Transverse colon (tissue), 4 donors: Measurements from ENCODE around the gene MYL12A. TPM values are rescaled to one million over a fixed set of nuclear protein-coding genes. Genes with fewer than 3 reads are reported as not detected.

Source experiments
- DNase-seq: peaks from one replicate; pipeline ENCODE4 v3.0.0-alpha.2; 2019
- H3K27ac ChIP-seq, 4 donors: fragments of 200-600 bp; sonication (generic); 2 replicates each; pipeline ENCODE4 v1.5.1; 2016 to 2018; ENCODE audit warnings: inconsistent platforms in 4 of 4
- H3K27me3 ChIP-seq: fragments of 200-600 bp; sonication (generic); 2 replicates; pipeline ENCODE4 v1.5.1; 2017; ENCODE audit warnings: inconsistent platforms
- H3K36me3 ChIP-seq, 4 donors: fragments of 200-600 bp; sonication (generic); 2 replicates each; pipeline ENCODE4 v1.5.1; 2017 to 2019; ENCODE audit warnings: inconsistent platforms in 4 of 4
- H3K4me1 ChIP-seq, 4 donors: fragments of 200-600 bp; sonication (generic); 2 replicates each; pipeline ENCODE4 v1.5.1; 2017 to 2020; ENCODE audit warnings: inconsistent platforms in 4 of 4
- H3K4me3 ChIP-seq, 4 donors: fragments of 200-600 bp; sonication (generic); 1 replicate in 1 of 4; 2 replicates in 3 of 4; pipeline versions ENCODE4 v1.5.1 to v1.6.1; 2017 to 2019; ENCODE audit warnings: inconsistent platforms in 4 of 4
- H3K9me3 ChIP-seq, 2 donors: fragments of 200-600 bp; sonication (generic); 2 replicates each; pipeline ENCODE4 v1.5.1; 2017 to 2019; ENCODE audit warnings: inconsistent platforms in 2 of 2
- EP300 ChIP-seq: sonication (generic); formaldehyde crosslinking; IDR thresholded peaks from one replicate; pipeline ENCODE4 v1.6.1; 2017; ENCODE audit warnings: antibody characterized with exemption, low read depth
- POLR2A ChIP-seq: fragments of 450-650 bp; IDR thresholded peaks from one replicate; pipeline ENCODE4 v1.6.1; 2016; ENCODE audit warnings: antibody characterized with exemption, mild to moderate bottlenecking, moderate library complexity
- POLR2AphosphoS5 ChIP-seq, 3 donors: sonication (generic); formaldehyde crosslinking; IDR thresholded peaks; one replicate each; pipeline ENCODE4 v1.6.1; 2016; ENCODE audit warnings: antibody characterized with exemption in 3 of 3
- WGBS, 2 donors: methylation state at CpG; one replicate each; pipeline ENCODE4 v1.1.5; 2018; ENCODE audit warnings: low coverage in 1 of 2; 5-methylcytosine and 5-hydroxymethylcytosine counted together
- in situ Hi-C, 4 donors: fragments of 200-750 bp; cut with MboI; loops; one replicate each; pipeline versions ENCODE4 v1.15.0 to v1.15.1; 2017; ENCODE audit warnings: low sequenced_read_pairs in 3 of 4, low pct_ligation_motif_present in 1 of 4, low pct_unique_long_range_greater_than_20kb in 1 of 4
- intact Hi-C: fragments of 100-400 bp; cut with DNase I; formaldehyde crosslinking; loops from one replicate; pipeline ENCODE4 v1.15.1; 2023; ENCODE audit warnings: low total_unique reads
- total RNA-seq, 4 donors: library from RNA; depleted of rRNA; stranded (reverse); fragments of >200 nt; gene quantifications; one replicate each; pipeline ENCODE4 v1.1.0, GENCODE V29; 2016
- TF ChIP-seq, protein P1 (sequence below), 5 experiments: fragments of 200-600 bp in 3 of 5; fragments of 450-650 bp in 2 of 5; sonication (generic) in 3 of 5; IDR thresholded peaks; 1 replicate in 2 of 5; 2 replicates in 3 of 5; pipeline ENCODE4 v1.5.1; 2016 to 2017; ENCODE audit warnings: antibody characterized with exemption in 5 of 5, inconsistent platforms in 3 of 5, mild to moderate bottlenecking in 2 of 5, moderate library complexity in 1 of 5

MYL12A gene
- total RNA-seq, 4 donors from 2014 or later: 257 to 511 (median 338) TPM

DNA sequence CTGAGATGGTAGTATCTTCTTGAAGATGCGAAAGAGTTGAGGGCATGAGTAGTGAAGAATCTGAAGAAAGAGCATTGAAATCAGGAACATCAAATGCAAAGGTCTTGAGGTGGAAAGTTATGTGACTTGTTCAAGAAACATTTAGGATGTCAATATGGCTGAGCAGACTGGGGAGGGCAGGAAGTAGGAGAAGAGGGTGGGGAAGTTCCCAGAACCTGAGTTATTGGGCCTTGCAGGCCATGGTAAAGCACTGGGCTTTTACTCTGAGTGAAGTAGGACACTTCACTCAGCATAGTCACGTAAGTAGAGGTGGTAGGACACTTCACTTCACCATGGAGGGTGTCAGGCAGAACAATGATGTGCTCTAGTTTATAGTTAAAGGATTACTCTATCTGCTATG, 11.8 kb upstream of the MYL12A start:
- H3K4me3 ChIP-seq: no peak overlapping the region
- H3K4me1 ChIP-seq: peaks cover 0 to 17% (median 0%) of the 10 kb centered on the region in 4 donors
- WGBS, 2 donors: 90 to 100% methylated on average over 2 of the region's 2 CpGs
- no peaks in the 10 kb centered on the region for H3K9me3 ChIP-seq
- intact Hi-C loops: no loop called here
- in situ Hi-C loops: loop anchor here in 3 of 4 donors (10.0 to 25.0 kb wide), 4 partner anchors 81 to 474 kb away; no protein-coding TSS in a partner anchor
- no peak overlapping the region for H3K27ac ChIP-seq
- no peaks in the 10 kb centered on the region for H3K36me3 ChIP-seq
- no peaks in the 10 kb centered on the region for H3K27me3 ChIP-seq
- DNase-seq: no peak
- TF ChIP-seq EP300 (no peak), POLR2AphosphoS5 (IDR thresholded peaks at IDR 0.05) (no peak), POLR2A (no peak)
- TF ChIP-seq, protein P1, sequence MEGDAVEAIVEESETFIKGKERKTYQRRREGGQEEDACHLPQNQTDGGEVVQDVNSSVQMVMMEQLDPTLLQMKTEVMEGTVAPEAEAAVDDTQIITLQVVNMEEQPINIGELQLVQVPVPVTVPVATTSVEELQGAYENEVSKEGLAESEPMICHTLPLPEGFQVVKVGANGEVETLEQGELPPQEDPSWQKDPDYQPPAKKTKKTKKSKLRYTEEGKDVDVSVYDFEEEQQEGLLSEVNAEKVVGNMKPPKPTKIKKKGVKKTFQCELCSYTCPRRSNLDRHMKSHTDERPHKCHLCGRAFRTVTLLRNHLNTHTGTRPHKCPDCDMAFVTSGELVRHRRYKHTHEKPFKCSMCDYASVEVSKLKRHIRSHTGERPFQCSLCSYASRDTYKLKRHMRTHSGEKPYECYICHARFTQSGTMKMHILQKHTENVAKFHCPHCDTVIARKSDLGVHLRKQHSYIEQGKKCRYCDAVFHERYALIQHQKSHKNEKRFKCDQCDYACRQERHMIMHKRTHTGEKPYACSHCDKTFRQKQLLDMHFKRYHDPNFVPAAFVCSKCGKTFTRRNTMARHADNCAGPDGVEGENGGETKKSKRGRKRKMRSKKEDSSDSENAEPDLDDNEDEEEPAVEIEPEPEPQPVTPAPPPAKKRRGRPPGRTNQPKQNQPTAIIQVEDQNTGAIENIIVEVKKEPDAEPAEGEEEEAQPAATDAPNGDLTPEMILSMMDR (IDR thresholded peaks at IDR 0.05): no peak

DNA sequence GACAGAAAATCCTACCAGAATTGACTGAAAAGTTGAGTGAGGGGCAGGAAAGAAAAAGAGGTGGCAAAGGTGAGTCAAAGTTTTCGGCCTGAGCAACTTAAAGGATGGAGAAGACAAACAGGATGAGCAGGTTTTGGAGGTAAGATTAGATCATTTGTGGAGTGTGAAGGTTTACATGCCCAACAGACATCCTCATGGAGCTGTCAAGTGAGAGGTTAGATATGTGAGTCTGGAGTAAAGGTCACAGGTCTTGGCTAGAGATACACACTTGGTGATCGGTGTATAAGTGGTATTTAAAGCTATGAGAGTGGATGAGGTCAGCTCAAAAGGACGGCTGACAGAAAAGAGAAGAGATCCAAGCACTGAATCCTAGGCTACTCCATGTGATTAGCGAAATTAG, 11.1 kb upstream of the MYL12A start:
- H3K27me3 ChIP-seq: no peaks in the 10 kb centered on the region
- TF ChIP-seq POLR2A (no peak), EP300 (no peak), POLR2AphosphoS5 (IDR thresholded peaks at IDR 0.05) (no peak)
- TF ChIP-seq, protein P1 (IDR thresholded peaks at IDR 0.05): no peak
- intact Hi-C loops: no loop called here
- in situ Hi-C loops: loop anchor here in 3 of 4 donors (10.0 to 25.0 kb wide), 4 partner anchors 82 to 474 kb away; no protein-coding TSS in a partner anchor
- 65 to 71% methylated on average over 4 of the region's 4 CpGs for WGBS, 2 donors
- H3K27ac ChIP-seq: no peak overlapping the region
- no peak for DNase-seq
- H3K4me1 ChIP-seq: peaks cover 0 to 17% (median 0%) of the 10 kb centered on the region in 4 donors
- peaks cover 0 to 2% of the 10 kb centered on the region in 2 donors for H3K9me3 ChIP-seq
- H3K36me3 ChIP-seq: no peaks in the 10 kb centered on the region
- H3K4me3 ChIP-seq: no peak overlapping the region

DNA sequence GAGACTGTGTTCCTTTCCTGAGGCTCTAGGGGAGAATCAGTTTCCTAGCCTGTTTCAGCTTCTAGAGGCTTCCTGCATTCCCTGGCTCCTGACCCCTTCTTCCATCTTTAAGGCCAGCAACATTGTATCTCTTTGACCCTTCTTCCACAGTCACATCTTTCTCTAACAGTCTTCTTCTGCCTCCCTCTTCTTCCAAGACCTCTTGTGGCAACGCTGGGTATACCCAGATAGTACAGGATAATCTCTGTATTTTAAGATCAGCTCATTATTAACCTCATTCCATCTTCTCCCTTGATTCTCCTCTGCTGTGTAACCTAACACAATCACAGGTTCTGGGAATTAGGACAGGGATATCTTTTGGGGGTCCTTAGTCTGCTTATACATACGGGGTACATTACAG, 8.9 kb upstream of the MYL12A start:
- peaks cover 0 to 8% of the 10 kb centered on the region in 2 donors for H3K9me3 ChIP-seq
- no peak for DNase-seq
- no peak for TF ChIP-seq POLR2AphosphoS5 (IDR thresholded peaks at IDR 0.05)
- no peak for TF ChIP-seq EP300
- no peak for TF ChIP-seq POLR2A
- TF ChIP-seq, protein P1 (IDR thresholded peaks at IDR 0.05): no peak
- H3K36me3 ChIP-seq: no peaks in the 10 kb centered on the region
- in situ Hi-C loops (loop anchor here in 3 of 4 donors (10.0 to 25.0 kb wide), 4 partner anchors 84 to 476 kb away; no protein-coding TSS in a partner anchor), intact Hi-C loops (no loop called here)
- H3K27me3 ChIP-seq: no peaks in the 10 kb centered on the region
- no peak overlapping the region for H3K27ac ChIP-seq
- H3K4me3 ChIP-seq: no peak overlapping the region
- 89 to 100% methylated on average over 1 to 2 of the region's 2 CpGs for WGBS, 2 donors
- H3K4me1 ChIP-seq: peaks cover 0 to 14% (median 0%) of the 10 kb centered on the region in 4 donors

DNA sequence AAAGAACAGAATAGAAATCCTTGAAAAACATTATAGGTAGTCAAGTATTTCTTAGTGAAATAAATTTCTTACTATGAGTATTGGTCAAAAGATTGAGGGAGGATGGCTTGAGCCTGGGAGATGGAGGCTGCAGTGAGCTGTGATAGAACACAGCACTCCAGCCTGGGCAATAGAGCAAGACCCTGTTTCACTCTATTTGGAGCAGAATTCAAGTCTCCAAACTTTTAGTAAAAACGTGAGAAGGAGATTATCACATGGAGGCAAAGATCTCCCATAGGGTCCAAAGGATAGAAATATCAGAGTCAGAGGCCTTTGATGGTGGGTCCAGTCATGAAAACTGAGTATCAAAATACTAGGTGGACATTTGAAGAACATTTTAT, 2.4 kb upstream of the MYL12A start:
- DNase-seq: no peak
- 44 to 67% methylated on average over 1 of the region's 1 CpG for WGBS, 2 donors
- Histone ChIP-seq H3K4me1 (peaks cover 6 to 35% (median 19%) of the 10 kb centered on the region in 4 donors), H3K36me3 (peaks cover 0 to 9% (median 1%) of the 10 kb centered on the region in 4 donors), H3K4me3 (peak overlapping the region in 1 of 4 donors; percentile 81), H3K27me3 (no peaks in the 10 kb centered on the region), H3K27ac (peak overlapping the region in 1 of 4 donors; percentile 100), H3K9me3 (peaks cover 0 to 8% of the 10 kb centered on the region in 2 donors)
- TF ChIP-seq EP300 (no peak), POLR2A (no peak), POLR2AphosphoS5 (IDR thresholded peaks at IDR 0.05) (no peak)
- TF ChIP-seq, protein P1 (IDR thresholded peaks at IDR 0.05): no peak
- in situ Hi-C loops (loop anchor here (10.0 to 25.0 kb wide), 5 partner anchors 90 to 483 kb away; no protein-coding TSS in a partner anchor), intact Hi-C loops (loop anchor here (5.0 to 10.0 kb wide), 2 partner anchors 90 to 313 kb away; no protein-coding TSS in a partner anchor)
